ENCODE results near the gene GPR162. TPM values are rescaled to one million over a fixed set of nuclear protein-coding genes. Genes with fewer than 3 reads are reported as not detected.

Gene GPR162
- 5.7 and 7.9 TPM in 2 replicates for total RNA-seq

DNA sequence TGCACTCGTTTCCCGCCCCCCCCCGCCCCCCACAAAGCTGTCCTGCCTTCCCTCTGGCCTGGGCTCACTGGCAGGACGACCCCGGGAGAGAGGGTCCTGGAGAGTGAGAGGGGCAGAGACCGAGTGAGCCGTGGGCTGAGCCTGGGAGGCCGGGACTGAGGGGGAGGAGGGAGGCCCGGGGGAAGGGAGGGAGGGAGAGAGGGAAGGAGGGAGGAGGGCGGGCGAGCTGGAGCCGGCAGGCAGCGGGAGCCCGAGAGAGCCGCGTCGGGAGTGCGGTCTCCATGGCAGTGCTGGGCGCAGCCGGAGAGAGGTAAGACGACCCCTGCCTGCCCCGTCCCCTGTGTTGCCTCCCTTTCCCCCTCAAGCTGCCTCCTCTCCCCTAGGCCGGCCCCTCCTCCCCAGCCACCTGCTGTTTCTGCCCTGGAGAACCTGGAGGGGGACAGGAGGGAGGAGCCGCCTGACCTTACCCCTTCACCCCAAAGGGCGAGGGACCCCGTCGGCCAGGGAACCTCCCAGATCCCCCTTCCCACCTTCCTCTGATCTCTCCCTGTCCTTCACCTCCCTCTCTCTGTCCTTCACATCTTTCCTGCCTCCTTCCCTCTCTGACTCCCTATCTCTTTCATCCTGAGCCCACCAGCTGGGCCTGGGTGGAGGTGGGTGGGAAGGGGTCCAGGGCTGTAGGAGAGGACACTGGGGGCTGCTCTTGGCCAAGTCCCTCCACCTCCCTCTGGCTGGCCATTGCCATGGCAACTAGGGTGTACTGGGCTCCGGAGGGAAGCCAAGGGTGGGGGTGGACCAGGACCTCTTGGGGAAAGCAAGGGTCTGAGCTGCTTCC, at the start of gene GPR162:
GPR162 (plus strand) TSS at position 231 of the 835 bp plus-strand sequence. CDS start 2,078 bp downstream, outside the sequence.

DNA sequence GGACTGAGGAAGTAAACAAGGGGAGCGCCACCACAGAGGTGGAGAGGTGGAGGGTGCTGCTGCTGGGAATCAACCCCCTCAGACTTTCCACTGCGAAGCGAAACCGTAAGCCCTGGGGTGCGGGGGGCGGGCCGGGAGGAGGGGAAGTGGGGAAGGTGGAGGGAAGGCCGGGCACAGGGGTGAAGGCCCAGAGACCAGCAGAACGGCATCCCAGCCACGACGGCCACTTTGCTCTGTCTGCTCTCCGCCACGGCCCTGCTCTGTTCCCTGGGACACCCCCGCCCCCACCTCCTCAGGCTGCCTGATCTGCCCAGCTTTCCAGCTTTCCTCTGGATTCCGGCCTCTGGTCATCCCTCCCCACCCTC, 49.3 kb upstream of the GPR162 start, which contains the start of gene LAG3:
LAG3 (plus strand) TSS at position 190 of the 365 bp plus-strand sequence. CDS start 333 bp downstream, outside the sequence.

DNA sequence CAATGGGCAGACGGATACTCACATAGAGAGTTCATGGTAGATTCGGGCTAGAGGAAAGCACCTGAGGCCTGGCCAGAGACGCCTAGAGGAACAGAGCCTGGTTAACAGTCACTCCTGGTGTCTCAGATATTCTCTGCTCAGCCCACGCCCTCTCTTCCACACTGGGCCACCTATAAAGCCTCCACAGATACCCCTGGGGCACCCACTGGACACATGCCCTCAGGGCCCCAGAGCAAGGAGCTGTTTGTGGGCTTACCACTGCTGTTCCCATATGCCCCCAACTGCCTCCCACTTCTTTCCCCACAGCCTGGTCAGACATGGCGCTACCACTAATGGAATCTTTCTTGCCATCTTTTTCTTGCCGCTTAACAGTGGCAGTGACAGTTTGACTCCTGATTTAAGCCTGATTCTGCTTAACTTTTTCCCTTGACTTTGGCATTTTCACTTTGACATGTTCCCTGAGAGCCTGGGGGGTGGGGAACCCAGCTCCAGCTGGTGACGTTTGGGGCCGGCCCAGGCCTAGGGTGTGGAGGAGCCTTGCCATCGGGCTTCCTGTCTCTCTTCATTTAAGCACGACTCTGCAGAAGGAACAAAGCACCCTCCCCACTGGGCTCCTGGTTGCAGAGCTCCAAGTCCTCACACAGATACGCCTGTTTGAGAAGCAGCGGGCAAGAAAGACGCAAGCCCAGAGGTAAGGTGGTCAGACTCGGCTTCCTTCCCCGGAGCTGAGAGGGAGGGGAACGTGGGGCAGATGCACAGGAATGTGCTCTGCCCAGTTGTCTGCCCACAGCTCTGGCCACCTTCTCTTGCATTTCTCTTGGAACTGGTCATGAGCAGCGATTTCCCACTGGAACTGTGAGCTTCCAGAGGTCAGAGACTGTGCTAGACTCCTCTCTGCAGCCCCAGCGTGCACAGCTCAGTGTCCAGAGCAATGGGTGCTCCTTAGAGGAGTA, 32.4 kb upstream of the GPR162 start, which contains the start of gene CD4:
CD4 (plus strand) TSS at position 557 of the 953 bp plus-strand sequence. CDS start 10,611 bp downstream, outside the sequence.

GRCh38 chr12:6827982-6828780, 6.6 kb downstream of the GPR162 start, which contains the start of gene P3H3:
Gene P3H3 (plus strand): TSS chr12:6828407. CDS start chr12:6828441, 34 bp downstream.

GRCh38 chr12:6840761-6841515, 19.3 kb downstream of the GPR162 start, which contains the start of gene GNB3:
Gene GNB3 (plus strand): TSS chr12:6840925. CDS start chr12:6841288, 363 bp downstream.

DNA sequence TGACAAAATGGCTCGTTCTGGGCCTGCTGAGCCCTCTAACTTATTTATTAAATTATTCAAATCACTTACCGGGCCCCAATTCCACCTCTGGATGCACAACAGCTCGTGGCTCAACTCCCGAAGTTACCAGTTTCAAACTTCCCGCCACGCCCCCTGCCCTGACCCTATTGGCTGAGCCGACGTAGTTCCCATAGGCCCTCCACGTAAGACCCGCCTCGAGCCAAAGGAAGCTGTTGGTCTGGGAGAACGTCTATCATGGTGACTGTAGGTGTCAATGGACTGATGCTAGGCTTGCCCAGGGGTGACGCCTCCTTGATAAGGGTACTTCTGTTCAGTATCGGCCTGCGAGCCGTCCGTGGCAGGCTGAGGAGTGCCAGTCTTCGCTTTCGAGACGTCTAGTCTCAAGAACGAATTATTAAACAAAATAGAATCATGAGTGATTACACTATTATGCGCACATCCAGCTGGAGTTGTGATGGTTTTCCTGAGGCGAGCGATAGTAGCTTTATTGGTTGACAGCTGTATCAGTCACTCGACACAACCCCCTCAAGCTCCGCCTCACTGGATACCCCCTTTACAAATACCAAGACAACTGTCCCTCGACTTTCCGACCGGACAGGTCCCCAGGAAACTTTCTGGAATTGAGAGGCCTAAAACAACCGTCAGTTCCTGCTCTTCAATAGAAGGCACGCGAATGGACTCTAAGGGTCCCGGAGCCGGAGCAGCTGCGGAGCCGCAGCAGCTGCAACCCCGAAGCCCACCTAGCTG, 29.7 kb downstream of the GPR162 start, which contains the start of gene CDCA3:
CDCA3 (minus strand) TSS at position 134 of the 768 bp plus-strand sequence. CDS start 334 bp downstream, outside the sequence.

DNA sequence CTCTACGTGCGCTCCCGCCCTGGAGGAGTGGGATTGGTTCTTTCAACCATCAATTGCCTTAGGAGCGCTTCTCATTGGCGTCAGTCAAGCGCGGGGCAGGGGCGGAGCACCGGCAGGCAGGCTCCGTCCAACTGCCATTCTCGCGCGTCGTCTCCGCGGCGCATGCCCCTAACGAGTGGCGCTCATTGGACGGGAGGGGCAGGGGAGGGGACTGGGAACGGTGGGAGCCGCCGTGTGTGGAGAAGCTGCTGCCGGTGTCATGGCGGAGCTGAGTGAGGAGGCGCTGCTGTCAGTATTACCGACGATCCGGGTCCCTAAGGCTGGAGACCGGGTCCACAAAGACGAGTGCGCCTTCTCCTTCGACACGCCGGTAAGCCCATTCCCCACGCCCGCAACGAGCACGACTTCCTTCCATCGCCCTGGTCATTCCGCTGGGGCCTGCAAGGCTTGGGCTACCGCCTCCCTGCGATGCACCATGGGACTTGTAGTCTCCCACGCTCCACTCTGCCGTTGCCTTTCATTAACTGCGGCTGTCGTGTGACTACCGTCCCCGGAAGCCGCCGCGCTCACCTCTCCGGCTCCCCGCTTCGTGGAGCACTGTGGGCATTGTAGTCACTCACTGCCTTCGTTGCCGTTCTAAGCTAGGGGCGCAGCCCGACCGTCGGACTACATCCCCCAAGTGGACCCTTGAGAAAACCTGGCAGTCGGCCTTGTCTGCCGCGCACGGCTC, 30.5 kb downstream of the GPR162 start, which contains the start of gene USP5:
USP5 (plus strand) TSS at position 230 of the 730 bp plus-strand sequence; CDS start at position 260, 30 bp downstream.

DNA sequence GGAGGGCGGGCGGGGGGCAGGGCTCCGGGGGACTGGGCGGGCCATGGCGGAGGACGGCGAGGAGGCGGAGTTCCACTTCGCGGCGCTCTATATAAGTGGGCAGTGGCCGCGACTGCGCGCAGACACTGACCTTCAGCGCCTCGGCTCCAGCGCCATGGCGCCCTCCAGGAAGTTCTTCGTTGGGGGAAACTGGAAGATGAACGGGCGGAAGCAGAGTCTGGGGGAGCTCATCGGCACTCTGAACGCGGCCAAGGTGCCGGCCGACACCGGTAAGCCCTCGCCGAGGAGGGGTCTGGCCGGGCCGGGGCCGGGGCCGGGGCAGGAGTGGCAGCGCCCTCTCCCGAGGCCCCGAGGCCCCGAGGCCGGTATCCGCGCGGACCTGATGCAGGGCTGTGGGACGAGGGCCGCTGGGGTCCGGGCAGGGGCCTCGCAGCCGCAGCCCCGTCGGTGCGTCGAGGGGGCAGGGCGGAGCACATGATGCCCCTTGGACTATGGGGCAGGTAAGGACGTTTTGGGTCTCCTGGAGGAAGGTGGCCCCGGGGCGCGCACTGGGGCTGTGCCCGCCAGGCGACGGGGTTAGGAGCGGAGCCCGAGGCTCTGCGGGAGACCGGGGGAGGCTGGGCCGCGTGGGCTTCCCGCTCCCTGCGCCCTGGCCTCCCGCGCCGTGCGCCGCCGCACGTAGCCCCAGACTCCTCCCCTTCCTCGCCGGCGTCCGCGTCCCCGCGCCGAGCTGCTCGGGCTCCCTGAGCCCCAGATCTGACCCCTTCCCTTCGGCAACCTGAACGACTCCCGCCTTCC, 46.0 kb downstream of the GPR162 start, which contains the start of gene TPI1:
TPI1 (plus strand) TSS at position 119 of the 798 bp plus-strand sequence; CDS start at position 155, 36 bp downstream.

GRCh38 chr12:6873094-6874014, 51.7 kb downstream of the GPR162 start, which contains the start of gene SPSB2:
Gene SPSB2 (minus strand): TSS chr12:6873303. CDS start chr12:6872901, 402 bp downstream.

Other genes with a start within 250 kb of the GPR162 start
- 228 and 268 TPM in 2 replicates for gene CHD4, start 214.4 kb upstream of the GPR162 start, total RNA-seq
- not detected in 2 replicates for gene LPAR5, start 185.9 kb upstream of the GPR162 start, total RNA-seq
- gene ACRBP, start 174.4 kb upstream of the GPR162 start, total RNA-seq: 0.13 and 0.25 TPM in 2 replicates
- 26.0 and 41.9 TPM in 2 replicates for gene ING4, start 158.7 kb upstream of the GPR162 start, total RNA-seq
- 9.2 and 10.6 TPM in 2 replicates for gene ZNF384, start 132.4 kb upstream of the GPR162 start, total RNA-seq
- 0.13 TPM in 1 of 2 replicates, not detected in the other for gene PIANP, start 121.0 kb upstream of the GPR162 start, total RNA-seq
- 143 and 164 TPM in 2 replicates for gene COPS7A, start 97.8 kb upstream of the GPR162 start, total RNA-seq
- gene MLF2, start 68.7 kb upstream of the GPR162 start, total RNA-seq: 119 TPM in 2 replicates
- gene PTMS, start 55.5 kb upstream of the GPR162 start, total RNA-seq: 58.0 and 85.9 TPM in 2 replicates
- gene LAG3, start 49.3 kb upstream of the GPR162 start, total RNA-seq: under 0.01 and 0.12 TPM in 2 replicates
- 3.1 and 7.5 TPM in 2 replicates for gene CD4, start 32.3 kb upstream of the GPR162 start, total RNA-seq
- gene P3H3, start 6.6 kb downstream of the GPR162 start, total RNA-seq: 90.6 and 104 TPM in 2 replicates
- gene GNB3, start 19.1 kb downstream of the GPR162 start, total RNA-seq: 1.6 and 1.8 TPM in 2 replicates
- gene CDCA3, start 29.5 kb downstream of the GPR162 start, total RNA-seq: 9.5 and 19.2 TPM in 2 replicates
- 98.9 and 128 TPM in 2 replicates for gene USP5, start 30.3 kb downstream of the GPR162 start, total RNA-seq
- gene TPI1, start 45.7 kb downstream of the GPR162 start, total RNA-seq: 769 and 1,187 TPM in 2 replicates
- 9.6 and 10.5 TPM in 2 replicates for gene SPSB2, start 51.5 kb downstream of the GPR162 start, total RNA-seq
- gene LRRC23, start 83.0 kb downstream of the GPR162 start, total RNA-seq: 12.4 and 12.7 TPM in 2 replicates
- gene ENO2, start 92.8 kb downstream of the GPR162 start, total RNA-seq: 16.2 and 19.3 TPM in 2 replicates
- gene ATN1, start 106.1 kb downstream of the GPR162 start, total RNA-seq: 6.7 and 23.0 TPM in 2 replicates
- gene RNU7-1, start 122.0 kb downstream of the GPR162 start, total RNA-seq: not detected in 2 replicates
- 114 and 150 TPM in 2 replicates for gene C12orf57, start 122.2 kb downstream of the GPR162 start, total RNA-seq
- gene PTPN6, start 129.5 kb downstream of the GPR162 start, total RNA-seq: not detected in 2 replicates
- 103 and 125 TPM in 2 replicates for gene PHB2, start 148.8 kb downstream of the GPR162 start, total RNA-seq
- 26.3 and 35.9 TPM in 2 replicates for gene EMG1, start 149.1 kb downstream of the GPR162 start, total RNA-seq
- 7.3 and 13.2 TPM in 2 replicates for gene LPCAT3, start 196.7 kb downstream of the GPR162 start, total RNA-seq
- gene C1S, start 238.9 kb downstream of the GPR162 start, total RNA-seq: 215 and 232 TPM in 2 replicates